Measurements from ENCODE around the gene PPP1R37.

PPP1R37 gene

DNA sequence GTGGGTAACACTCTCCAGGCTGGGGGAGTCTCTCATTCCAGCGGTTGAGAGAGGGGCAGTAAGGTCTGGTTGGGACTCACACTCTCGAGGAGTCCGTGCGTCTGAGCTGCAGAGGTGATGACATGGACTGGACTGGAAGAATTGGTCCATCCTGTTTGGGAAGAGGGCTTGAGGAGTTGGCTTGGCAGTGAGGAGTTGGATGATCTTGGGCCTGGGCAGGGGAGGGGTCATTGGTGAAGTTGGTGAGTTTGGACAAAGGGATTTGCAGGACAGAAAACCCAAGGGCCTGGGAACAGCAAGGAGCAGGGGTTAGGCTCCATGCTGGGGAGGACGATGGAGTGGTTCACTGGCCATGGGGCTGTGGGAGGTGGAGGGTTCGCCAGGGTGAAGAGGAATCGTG lies 3.7 kb downstream of the PPP1R37 start:
- TF ChIP-seq, protein P1, sequence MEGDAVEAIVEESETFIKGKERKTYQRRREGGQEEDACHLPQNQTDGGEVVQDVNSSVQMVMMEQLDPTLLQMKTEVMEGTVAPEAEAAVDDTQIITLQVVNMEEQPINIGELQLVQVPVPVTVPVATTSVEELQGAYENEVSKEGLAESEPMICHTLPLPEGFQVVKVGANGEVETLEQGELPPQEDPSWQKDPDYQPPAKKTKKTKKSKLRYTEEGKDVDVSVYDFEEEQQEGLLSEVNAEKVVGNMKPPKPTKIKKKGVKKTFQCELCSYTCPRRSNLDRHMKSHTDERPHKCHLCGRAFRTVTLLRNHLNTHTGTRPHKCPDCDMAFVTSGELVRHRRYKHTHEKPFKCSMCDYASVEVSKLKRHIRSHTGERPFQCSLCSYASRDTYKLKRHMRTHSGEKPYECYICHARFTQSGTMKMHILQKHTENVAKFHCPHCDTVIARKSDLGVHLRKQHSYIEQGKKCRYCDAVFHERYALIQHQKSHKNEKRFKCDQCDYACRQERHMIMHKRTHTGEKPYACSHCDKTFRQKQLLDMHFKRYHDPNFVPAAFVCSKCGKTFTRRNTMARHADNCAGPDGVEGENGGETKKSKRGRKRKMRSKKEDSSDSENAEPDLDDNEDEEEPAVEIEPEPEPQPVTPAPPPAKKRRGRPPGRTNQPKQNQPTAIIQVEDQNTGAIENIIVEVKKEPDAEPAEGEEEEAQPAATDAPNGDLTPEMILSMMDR (IDR thresholded peaks at IDR 0.05; ENCODE audit: borderline replicate concordance, insufficient read depth, low read depth, low read length): no peak
- no peak overlapping the region for H3K4me3 ChIP-seq (ENCODE audit: low read depth, low read length)

DNA sequence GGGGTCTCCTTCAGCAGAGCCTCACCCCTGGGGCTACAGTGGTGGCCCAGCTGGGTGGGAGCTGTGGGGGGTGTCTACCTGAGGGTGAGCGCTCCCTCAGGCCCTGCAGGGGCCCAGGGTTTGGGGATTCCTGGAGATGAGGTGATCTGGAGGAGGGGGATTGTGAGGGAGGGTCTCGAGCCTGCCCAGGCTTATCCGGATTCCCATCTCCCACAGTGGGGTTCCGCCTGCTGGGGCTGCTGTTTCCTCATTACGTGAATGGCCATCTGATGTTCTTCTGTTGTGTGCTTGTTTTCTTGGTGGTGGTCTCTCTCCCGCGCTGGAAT lies 4.4 kb downstream of the PPP1R37 start:
- TF ChIP-seq, protein P1 (IDR thresholded peaks at IDR 0.05; ENCODE audit: borderline replicate concordance, insufficient read depth, low read depth, low read length): no peak
- no peak overlapping the region for H3K4me3 ChIP-seq (ENCODE audit: low read depth, low read length)

DNA sequence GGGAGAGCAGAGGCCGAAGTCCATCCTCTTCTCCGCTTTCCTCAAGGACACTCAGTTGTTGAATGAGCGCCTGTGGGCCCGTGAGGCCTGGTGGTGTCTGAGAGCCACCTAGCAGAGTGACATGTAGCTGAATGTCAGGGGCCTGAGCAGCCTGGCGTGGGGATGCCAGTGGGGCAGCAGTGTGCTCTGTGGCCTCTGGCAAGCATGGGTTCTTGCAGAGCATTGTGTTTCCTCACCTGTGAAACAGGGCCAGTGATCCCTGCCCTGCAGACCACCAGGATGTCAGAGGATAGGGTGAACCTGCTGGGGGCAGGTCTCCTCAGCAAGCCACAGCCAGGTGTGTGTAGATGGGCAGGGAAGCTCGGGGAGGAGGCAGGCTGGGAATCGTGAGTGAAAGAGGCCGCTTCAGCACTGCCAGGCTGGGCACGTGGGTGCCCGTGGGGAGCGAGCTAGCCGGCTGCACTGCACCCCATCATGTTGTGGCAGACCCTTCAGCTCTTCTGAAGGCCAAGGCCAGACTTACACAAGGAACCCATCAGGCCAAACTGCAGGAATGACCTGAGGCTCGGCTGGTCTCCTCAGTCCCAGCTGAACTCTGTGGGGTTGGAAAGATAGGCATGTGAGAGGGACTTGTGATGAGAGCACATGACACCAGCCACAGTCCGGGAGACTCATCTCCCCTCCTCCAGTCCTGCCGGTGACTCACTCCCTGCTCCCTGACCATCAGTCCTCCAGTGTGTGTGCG lies 5.0 kb downstream of the PPP1R37 start:
- no peak overlapping the region for H3K4me3 ChIP-seq (ENCODE audit: low read depth, low read length)
- TF ChIP-seq, protein P1 (IDR thresholded peaks at IDR 0.05; ENCODE audit: borderline replicate concordance, insufficient read depth, low read depth, low read length): no peak

DNA sequence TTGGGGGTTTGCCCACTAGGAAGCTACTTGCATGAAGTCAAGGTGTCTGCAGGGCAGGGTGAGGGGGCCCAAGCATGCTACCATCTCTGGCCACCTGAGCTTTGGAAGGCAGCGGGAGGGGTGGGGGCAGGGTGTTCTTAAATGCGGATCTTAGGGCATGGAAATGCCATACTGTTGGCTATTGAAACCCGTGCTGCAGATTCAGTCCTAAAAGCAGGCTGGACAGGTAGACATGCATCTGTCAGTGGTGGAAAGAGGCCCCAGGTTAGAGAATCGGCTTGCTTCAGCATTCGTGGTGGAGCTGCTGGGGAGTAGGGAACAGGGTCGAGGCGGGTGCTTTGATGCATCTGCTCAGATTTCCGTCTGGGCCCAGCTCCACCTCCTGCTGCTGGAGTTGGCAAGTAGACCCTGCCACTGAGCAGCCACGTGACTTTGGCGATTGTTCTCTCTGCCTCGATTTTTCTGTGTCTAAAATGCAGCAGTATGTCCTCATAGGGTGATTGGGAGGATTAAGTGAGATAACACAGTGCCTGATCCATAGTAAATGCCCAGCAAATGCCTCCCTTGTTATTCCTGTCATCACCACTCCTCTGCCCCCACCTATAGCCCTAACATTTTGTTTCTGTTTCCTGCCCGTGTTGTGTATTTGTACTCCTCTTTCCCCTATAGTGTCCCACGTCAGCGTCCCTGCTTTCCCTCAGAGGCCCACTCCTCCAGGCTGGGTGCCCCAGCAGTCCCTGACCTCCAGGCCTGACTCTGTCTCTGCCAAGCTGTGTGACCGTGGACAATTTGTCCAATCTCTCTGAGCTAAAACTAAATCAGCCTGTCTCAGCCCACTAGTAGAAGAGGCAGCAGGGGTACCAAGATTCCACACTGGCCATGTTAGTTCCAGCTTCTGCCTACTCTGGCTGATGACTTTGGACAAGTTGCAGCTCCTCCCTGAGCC lies 5.8 kb downstream of the PPP1R37 start:
- H3K4me3 ChIP-seq (ENCODE audit: low read depth, low read length): no peak overlapping the region
- TF ChIP-seq, protein P1 (IDR thresholded peaks at IDR 0.05; ENCODE audit: borderline replicate concordance, insufficient read depth, low read depth, low read length): no peak

DNA sequence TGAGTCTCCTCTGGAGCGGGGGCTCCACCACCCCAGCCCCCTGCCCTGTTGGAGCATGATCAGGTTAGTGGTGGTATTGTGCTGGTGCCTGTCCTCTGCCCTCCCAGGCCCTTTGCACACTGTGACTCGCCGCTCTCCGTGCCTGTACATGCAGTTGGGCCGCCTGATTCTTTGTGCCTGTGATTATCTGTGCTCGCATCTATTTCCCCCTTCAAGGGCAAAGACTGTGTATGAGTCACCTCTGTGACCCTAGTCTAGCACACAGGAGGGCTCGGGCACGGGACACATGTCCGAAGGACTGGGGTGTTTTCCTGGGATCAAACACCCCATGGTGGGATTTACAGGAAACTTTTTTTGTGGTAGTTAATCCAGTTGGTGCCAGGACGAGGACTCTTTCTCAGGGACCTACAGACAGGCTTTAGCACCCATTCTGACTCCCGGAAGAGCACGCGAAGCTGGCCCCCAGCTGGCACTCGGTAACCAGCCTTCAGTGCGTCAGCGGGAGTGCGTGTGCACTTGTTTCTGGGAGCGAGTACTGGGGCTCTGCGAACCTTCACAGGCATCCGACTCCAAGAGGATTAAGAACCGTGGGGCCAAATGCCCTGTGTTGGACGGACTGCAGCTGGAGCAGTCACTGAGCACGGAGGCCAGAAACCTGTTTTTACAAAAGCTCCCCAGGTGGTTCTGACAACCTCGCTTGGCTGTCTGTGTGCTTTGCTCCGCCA lies 6.7 kb downstream of the PPP1R37 start:
- no peak overlapping the region for H3K4me3 ChIP-seq (ENCODE audit: low read depth, low read length)
- TF ChIP-seq, protein P1 (IDR thresholded peaks at IDR 0.05; ENCODE audit: borderline replicate concordance, insufficient read depth, low read depth, low read length): no peak

DNA sequence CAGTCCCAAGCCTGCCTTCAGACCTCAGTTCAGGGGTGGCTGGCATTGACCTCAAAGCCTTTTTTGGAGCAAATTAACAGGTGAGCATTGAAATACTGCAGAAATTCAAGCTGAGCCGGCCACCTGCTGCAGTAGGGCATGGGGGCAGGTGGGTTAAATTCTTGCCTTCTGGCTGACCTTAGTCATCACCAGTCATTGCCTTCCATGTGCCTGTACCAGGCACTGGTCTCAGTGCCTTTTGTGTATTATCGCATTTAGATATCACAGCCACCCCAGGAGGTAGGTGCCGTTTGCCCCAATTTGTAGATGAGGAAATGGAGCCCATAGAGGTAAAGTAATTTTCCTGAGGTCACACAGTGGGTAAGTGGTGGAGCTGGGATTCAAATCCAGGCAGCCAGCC lies 7.2 kb downstream of the PPP1R37 start:
- TF ChIP-seq, protein P1 (IDR thresholded peaks at IDR 0.05; ENCODE audit: borderline replicate concordance, insufficient read depth, low read depth, low read length): no peak
- H3K4me3 ChIP-seq (ENCODE audit: low read depth, low read length): no peak overlapping the region
